ENCODE measurements around the gene SLC8B1.

SLC8B1 gene

DNA sequence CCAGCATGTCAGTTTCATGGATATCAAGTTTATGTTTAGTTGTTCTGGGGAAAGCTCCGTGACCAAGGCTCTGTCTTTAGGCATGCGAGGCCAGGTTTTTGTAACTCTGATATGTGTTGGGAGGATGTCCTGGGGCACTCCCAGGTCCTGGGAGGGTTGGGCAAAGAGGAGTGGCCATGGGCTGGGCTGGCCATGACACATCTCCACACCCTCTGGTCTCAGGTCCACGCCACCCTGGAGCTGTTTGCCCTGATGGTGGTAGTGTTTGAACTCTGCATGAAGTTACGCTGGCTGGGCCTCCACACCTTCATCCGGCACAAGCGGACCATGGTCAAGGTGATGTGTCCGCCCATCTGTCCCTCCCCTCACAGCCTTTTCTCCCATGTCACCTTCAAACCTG is 67.3 kb downstream of the SLC8B1 start:
- DNase-seq = no peak

DNA sequence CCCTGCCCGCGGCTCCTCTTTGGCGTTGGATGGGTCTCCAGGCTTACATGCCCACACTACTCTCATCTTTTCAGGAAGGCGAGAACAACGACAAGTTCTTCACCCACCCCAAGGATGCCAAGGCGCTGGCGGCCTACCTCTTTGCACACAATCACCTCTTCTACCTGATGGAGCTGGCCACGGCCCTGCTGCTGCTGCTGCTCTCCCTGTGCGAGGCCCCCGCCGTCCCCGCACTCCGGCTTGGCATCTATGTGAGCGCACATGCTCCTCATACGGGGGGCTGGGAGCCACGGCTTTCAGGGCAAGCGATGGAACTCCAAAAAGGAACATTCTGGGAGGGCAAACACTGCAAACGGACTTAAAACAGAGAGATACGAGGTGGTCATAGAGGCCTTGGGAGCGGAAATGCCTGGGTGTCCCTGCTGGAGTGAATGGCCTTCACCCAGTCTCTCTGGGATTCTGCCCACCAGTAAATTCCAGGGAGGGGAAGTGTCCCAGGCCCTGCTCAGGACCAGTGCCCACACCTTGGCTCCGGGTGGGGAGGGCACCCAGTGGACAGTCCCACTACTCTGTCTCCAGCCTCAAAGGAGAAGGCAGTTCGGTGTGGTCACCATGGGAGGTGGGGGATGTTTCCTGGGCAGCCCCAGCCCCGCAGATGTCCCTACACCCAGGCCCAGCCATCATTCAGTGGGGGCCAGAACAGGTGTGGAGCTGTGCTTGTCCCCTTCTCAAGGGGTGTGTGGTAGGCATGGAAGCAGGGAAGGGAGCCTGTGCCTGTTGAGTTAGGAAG is 68.6 kb downstream of the SLC8B1 start:
- DNase-seq = no peak

DNA sequence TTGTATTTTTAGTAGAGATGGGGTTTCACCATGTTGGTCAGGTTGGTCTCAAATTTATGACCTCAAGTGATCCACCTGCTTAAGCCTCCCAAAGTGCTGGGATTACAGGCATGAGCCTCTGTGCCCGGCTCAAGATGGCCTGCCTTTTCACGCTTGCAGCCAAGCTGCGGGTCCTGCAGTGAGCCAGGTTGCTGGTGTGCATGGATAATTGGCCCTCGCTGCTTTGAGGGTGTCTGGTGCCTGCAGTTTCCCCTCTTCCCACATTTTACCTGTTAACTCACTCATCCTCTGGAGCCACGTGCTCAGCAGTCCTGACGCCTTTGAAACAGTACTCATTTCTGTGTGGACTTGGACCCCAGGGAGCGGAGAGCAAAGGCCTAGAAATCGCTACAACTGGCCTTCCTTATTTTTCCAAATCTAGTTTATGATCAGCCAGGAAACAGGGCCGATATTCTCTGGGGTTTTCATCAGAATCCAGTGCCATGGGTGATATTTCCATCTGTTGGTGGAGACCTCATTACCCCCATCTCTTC is 71.4 kb downstream of the SLC8B1 start:
- no peak for DNase-seq

DNA sequence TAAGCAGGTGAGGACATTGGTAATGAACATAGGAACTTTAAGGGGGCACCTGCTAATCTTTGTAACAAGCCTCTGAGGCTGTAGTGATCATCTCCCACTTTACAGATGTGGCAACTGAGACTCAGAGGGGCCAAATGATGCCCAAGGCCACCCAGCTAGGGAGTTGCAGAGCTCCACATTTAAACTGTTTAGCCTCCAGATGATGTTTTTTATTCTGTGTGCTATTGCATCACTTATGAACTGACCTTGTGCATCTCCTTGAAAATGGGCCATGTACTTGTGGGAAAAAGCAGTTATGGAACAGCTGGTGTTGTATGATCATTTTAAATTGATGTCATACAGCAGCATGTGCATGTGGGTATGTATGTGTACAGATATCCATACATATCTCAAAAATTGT is 72.2 kb downstream of the SLC8B1 start:
- no peak for DNase-seq

DNA sequence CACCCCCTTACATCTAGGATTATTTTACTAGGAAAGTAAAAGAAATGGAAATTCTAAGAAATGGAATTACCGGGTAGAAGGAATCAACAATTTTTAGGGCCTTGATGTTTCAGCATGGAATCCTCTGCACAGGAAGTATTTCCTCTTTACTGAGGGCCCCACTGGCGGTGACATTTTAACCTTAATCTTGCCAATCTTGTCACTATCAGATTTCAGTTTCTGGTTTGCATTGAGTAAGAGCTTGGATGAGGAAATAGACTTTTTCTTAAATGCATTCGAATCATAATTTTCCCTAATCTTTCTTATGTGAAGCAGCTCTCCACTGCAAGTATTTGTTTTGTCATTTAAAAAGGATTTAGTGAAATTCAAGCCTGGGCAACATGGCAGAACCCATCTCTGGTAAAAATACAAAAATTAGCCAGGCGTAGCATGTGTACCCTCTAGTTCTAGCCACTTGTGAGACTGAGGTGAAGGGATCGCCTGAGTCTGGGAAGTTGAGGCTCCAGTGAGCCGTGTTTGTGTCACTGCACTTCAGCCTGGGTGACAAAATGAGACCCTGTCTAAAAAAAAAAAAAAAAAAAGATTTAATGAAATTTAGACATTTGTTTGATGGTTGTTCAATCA is 73.0 kb downstream of the SLC8B1 start:
- no peak for DNase-seq

DNA sequence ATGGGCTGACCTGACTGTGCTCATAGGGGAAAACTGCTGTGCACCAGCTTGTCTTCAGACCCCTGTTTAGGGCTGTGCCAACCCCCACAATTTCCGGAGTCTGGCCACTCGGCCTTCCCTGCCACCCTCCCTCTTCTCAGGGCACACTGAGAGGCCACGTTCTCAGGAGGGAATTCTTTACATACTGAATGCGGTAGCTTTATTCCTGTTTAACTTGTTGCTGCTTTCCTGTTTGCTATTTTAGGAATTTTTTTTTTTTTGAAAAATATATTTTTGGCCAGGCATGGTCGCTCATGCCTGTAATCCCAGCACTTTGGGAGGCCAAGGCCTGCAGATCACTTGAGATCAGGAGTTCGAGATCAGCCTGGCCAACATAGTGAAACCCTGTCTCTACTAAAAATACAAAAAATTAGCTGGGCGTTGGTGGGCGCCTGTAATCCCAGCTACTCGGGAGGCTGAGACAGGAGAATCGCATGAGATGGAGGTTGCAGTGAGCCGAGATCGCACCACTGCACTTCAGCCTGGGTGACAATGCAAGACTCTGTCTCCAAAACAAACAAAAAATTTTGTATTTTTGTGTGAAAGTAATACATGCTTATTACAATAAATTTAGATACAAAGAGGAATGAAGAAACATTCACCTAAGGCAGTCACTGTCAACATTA is 74.1 kb downstream of the SLC8B1 start:
- no peak for DNase-seq

DNA sequence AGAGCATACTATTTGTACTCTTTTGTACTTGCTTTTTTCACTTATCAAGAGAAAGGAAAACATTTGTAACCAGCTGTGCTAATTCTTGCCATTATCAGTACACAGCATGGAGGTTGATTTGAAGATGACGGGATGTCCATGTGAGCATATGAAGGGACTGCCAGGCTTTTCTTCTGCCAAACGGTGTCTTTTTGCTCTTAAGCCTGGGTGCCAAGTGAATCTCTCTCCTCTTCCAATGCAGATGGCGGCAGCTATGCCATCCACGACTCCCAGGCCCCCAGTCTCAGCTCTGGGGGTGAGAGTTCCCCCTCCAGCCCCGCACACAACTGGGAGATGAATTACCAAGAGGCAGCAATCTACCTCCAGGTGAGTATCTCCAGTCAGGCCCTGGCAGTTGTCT is 74.8 kb downstream of the SLC8B1 start:
- DNase-seq = no peak

DNA sequence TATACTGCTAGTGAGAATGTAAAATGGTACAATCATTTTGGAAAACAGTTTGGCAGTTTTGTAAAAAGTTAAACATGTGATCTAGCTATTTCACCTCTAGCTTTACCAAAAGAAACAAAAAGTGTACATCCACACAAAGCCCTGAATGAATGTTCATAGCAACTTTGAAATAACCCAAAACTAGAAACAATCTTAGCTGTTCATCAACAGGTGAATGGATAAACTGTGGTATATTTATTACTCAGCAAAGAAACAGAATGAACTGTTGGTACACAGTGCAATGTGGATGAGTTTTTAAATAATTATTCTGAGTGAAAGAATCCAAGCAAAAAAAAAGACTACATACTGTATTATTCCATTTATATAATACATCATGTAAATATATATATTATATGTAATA is 77.3 kb downstream of the SLC8B1 start:
- DNase-seq = no peak

DNA sequence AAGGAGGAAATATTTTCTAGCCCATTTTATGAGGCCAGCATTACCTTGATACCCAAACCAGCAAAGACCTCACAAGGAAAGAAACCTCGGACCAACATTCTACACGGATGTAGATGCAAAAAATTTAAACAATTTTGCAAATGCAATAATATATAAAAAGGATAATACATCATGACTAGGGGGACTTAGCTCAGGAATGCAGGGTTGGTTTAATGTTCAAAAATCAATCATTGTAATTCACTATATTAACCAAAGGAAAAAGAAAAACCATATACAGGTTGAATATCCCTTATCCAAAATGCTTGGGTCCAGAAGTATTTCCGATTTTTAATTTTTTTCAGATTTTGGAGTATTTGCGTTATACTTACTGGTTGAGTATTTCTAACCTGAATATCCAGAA is 80.6 kb downstream of the SLC8B1 start:
- no peak for DNase-seq

DNA sequence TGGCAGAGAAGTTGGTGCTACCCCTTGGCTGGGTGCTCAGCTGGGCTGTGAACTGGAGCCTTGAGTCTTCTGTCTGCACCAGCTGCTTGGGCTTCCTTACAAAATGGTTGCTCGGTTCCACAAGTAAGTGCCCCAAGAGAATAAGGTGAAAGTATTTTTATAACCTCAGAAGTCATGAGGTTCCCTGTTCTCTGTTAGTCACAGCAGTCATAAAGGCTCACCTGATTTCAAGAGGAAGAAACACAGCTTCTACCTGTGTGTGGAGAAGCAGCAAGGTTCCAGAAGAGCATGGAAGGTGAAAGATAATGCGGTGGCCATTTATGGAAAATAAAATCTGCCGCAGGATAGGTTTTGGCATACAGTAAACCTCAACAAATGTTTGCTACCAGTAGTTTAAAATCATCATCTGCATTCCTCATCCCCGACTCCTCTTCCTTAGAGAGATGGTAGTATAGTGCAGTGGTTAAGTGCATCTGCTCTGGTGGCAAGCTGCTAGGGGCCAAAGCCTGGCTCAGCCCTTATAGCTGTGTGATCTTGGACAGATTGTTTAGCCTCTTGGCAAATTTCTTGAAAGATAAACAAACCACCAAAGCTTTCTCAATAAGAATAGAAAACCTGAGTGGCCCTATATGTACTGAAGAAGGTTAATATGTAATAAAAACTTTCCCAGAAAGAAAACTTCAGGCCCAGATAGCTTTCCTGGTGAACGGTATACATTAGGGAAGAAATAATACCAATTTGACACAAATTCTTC is 81.2 kb downstream of the SLC8B1 start:
- no peak for DNase-seq

DNA sequence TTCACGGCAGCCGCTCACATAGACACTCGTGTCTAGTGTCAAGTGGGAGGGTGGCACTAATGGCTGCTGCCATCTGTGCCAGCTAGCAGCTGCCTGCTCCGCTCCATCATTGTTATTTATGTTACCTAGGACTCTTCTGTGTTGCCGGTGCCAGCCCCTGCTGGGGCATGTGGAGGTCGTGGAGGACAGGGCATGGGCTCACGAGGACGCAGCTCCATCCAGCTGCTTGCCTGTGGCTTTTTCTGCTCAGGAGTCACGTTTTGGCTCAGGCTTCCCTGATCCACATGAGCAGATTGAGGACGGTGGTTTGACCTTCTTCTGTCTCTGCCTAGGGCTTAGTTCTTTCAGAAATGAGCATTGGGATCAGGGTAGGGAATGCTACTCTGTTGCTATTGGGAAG is 82.4 kb downstream of the SLC8B1 start:
- no peak for DNase-seq

DNA sequence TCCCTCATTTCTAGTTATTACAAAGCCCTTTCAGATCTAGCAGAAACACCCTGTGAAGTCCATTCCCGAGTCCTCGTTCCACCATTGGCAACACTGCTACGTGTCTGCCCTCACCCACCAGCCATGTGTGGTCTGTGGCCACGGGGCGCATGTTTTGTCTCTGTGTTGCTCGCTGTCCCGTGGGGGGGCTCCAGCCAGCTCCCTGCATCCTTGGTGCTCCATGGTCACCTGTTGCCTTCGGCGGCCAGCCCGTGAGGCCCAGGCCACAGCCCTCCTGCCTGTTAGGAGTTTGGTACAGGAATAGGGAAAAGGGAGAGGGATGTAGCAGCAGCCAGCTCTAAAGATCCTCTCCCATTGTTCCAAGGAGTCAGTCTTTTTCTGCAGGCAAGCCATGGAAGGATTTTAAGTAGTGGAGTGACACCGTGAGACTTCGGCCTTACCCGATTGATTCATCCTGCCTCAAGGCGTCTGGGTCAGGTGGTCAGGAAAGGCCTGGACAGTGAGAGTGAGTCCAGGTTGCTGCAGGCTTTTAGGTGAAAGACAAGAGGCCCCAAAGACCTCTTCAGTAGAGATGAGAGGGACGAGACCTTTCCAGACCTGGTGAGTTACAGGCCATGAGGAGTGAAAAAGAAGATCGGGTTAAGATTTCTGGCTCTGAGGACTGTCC is 83.4 kb downstream of the SLC8B1 start:
- no peak for DNase-seq

DNA sequence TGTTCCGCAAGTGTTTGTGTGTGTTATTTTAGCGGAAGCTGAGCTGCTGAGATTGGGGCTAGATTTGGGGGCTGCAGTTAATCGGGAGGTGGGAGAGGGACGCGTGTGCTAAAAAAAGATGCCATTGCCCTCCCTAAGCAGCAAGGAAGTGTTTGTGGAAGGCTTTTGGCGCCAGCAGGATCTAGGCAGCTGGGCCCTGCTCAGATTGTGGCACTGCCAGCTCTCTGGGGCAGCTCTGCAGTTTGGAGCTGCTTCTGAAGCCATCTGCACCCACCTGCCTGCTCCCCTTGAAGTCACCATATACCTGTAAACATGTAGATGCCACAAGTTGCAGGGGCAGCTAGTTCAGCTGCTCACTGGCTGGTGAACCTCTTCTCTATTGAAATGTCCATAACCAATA is 84.9 kb downstream of the SLC8B1 start:
- DNase-seq = no peak

DNA sequence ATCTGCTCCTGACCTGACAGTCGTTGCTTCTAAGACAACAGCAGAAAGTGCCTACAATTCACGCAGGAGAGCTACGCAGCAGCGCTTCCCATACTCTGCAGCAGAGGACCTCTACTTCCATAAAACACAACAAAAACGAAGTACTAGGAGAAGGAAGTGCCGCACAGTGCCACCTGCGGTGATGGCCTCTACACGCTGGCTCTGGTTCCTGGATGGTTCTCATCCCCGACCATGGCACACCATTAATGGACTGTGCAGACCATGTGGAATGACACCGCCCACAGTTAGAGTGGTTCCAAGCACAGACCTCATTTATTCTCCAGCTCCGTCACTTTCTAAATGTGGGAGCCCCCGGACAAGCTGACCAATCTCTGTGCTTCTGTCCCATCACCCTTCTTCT is 85.4 kb downstream of the SLC8B1 start:
- no peak for DNase-seq

DNA sequence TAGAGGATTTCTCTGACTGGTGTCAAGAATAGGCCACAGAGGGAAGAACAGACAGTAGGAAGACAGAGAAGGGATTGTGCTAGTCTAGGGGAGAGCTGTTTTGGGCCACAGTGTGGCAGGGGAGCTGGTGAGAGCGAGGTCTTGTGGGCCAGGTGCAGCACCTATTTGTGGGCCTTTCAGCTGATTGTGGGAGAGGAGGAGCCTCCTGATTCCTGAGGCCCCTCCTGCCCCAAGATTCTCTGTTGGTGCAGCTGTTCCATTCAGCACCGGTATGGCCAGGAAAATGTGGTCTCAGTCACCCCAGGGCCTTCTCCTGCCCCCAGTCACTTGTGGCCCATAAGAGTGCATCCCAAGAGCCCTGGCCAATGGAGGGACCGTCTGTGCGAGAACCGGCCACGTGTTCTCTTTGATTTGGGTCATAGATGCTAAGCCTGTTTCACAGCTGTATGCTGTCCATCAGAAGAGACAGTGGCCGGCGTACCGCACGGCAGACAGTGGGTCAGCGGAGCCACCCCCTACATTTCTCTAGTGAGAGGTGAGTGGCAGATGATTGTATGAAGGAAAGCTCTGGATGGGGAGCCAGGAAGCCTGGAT is 86.0 kb downstream of the SLC8B1 start:
- DNase-seq = no peak
